Activated CD4-positive, alpha-beta memory T cell treated with anti-CD3 and anti-CD28 coated beads, Interleukin-2, amount 10 ng/mL, durations not matched to agents 7 days and 5 days (primary cell): Measurements from ENCODE around the gene ZNF3. TPM values are rescaled to one million over a fixed set of nuclear protein-coding genes. Genes with fewer than 3 reads are reported as not detected.

Experiments
- CTCF ChIA-PET: fragments of 350-600 bp; sonication (Branson Sonifier 250); formaldehyde crosslinking; loops from one replicate; lab custom pipeline; 2021; ENCODE audit warnings: antibody characterized with exemption, inconsistent platforms; lab: Charles Lee
- POLR2A ChIA-PET: fragments of 350-600 bp; sonication (Branson Sonifier 250); formaldehyde crosslinking; loops from one replicate; lab custom pipeline; 2021; ENCODE audit warnings: antibody characterized with exemption; lab: Charles Lee
- DNase-seq: peaks from one replicate; pipeline ENCODE4 v3.0.0-alpha.2; 2020
- H3K27ac Mint-ChIP-seq: one replicate; pipeline ENCODE4 v1.8.0; 2021; ENCODE audit warnings: mild to moderate bottlenecking, mixed read lengths
- H3K27me3 Mint-ChIP-seq: one replicate; pipeline ENCODE4 v1.8.0; 2021; ENCODE audit warnings: mixed read lengths
- H3K36me3 Mint-ChIP-seq: one replicate; pipeline ENCODE4 v1.8.0; 2021; ENCODE audit warnings: low read depth, mixed read lengths
- H3K4me1 Mint-ChIP-seq: one replicate; pipeline ENCODE4 v1.8.0; 2021; ENCODE audit warnings: mixed read lengths
- H3K4me3 Mint-ChIP-seq: one replicate; pipeline ENCODE4 v1.8.0; 2021; ENCODE audit warnings: mild to moderate bottlenecking, mixed read lengths
- H3K9me3 Mint-ChIP-seq: one replicate; pipeline ENCODE4 v1.8.0; 2021; ENCODE audit warnings: mixed read lengths
- total RNA-seq, 2 experiments: library from RNA; stranded (reverse); gene quantifications; one replicate each; pipeline ENCODE4 v1.2.3, GENCODE V29; 2021

ZNF3 gene
- total RNA-seq, 2 experiments from 2014 or later = 21.1 to 22.1 TPM

GRCh38 chr7:100080907-100081534 lies 502 bp downstream of the ZNF3 start:
- ChIA-PET CTCF (interaction anchor here (0.7 kb wide), 1 partner anchor 10 kb away, joined by 3 read pairs; no protein-coding TSS in a partner anchor), POLR2A (interaction anchor here (1.3 to 11.1 kb wide), 4 partner anchors 20 to 162 kb away, joined by 7 to 169 read pairs (median 12); partner anchors contain the start of genes AP4M1, MBLAC1, MCM7 and TRIM4)
- Mint-ChIP-seq H3K4me1 (peaks cover 33% of the 10 kb centered on the region), H3K27me3 (peaks cover 3% of the 10 kb centered on the region), H3K36me3 (peaks cover 37% of the 10 kb centered on the region), H3K27ac (peak overlapping the region; percentile 79), H3K9me3 (no peaks in the 10 kb centered on the region), H3K4me3 (peak overlapping the region; percentile 81)
- DNase-seq = no peak

GRCh38 chr7:100079024-100079560 lies 2.4 kb downstream of the ZNF3 start:
- peaks cover 33% of the 10 kb centered on the region for H3K4me1 Mint-ChIP-seq
- no peak for DNase-seq
- peaks cover 56% of the 10 kb centered on the region for H3K36me3 Mint-ChIP-seq
- H3K27ac Mint-ChIP-seq = no peak overlapping the region
- H3K27me3 Mint-ChIP-seq = peaks cover 3% of the 10 kb centered on the region
- CTCF ChIA-PET = no interaction called here
- POLR2A ChIA-PET = interaction anchor here (1.0 kb wide), 1 partner anchor 64 kb away, joined by 3 read pairs; the partner anchor contains the start of gene ZKSCAN1
- peak overlapping the region; percentile 6 for H3K4me3 Mint-ChIP-seq
- peaks cover 10% of the 10 kb centered on the region for H3K9me3 Mint-ChIP-seq

DNA sequence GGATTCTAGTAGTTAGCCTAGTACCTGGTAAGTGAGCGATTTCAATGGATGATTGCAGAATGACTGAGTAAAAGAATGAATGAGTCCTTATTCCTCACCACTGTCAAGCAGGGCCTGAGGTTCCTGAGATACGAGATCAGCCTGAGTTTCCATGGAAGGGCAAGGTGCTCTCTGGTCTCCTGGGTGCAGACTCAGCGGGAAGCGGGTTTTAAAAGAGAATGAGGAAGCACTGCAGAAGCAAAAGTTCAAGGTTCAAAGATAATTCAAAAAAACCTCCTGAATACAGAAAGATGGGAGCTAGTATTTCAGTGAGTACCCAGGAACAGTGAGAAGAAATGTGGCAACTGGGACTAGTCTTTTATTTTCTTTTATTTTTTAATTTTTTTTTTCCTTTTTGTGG lies 4.3 kb downstream of the ZNF3 start:
- CTCF ChIA-PET = interaction anchor here (0.6 kb wide), 1 partner anchor 8 kb away, joined by 3 read pairs; no protein-coding TSS in a partner anchor
- no peaks in the 10 kb centered on the region for H3K27me3 Mint-ChIP-seq
- H3K36me3 Mint-ChIP-seq = peaks cover 75% of the 10 kb centered on the region
- peaks cover 21% of the 10 kb centered on the region for H3K9me3 Mint-ChIP-seq
- H3K27ac Mint-ChIP-seq = no peak overlapping the region
- no peak overlapping the region for H3K4me3 Mint-ChIP-seq
- peaks cover 26% of the 10 kb centered on the region for H3K4me1 Mint-ChIP-seq
- POLR2A ChIA-PET = no interaction called here
- no peak for DNase-seq

DNA sequence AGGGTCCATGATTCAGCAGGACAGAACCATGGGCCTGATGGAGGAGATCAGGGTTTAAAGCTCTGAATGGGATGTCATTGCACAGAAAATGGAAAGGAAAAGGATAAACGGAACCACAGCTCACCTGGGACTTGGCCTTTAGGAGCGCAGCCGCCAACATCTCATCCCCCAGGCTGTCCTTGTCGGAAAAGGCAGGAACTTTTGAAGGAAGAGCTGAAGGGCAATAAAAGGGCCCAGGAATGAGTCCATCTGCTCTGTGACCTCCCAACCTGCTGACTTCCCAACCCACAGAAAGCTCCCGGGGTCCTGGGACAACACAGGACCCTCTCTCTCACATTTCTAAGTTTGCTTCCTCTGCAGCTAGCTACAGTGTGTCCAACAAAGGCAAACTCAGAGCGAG lies 6.1 kb downstream of the ZNF3 start:
- ChIA-PET POLR2A (interaction anchor here (1.0 to 1.1 kb wide), 2 partner anchors 13 to 157 kb away, joined by 3 to 4 read pairs; partner anchors contain the start of gene COPS6), CTCF (interaction anchor here (1.2 kb wide), 1 partner anchor 82 kb away, joined by 3 read pairs; no protein-coding TSS in a partner anchor)
- H3K4me3 Mint-ChIP-seq = no peak overlapping the region
- peaks cover 39% of the 10 kb centered on the region for H3K9me3 Mint-ChIP-seq
- H3K36me3 Mint-ChIP-seq = peaks cover 87% of the 10 kb centered on the region
- H3K4me1 Mint-ChIP-seq = peaks cover 15% of the 10 kb centered on the region
- H3K27me3 Mint-ChIP-seq = no peaks in the 10 kb centered on the region
- no peak for DNase-seq
- H3K27ac Mint-ChIP-seq = no peak overlapping the region

GRCh38 chr7:100074841-100075240 lies 6.7 kb downstream of the ZNF3 start:
- peaks cover 11% of the 10 kb centered on the region for H3K4me1 Mint-ChIP-seq
- ChIA-PET POLR2A (interaction anchor here (1.0 to 1.1 kb wide), 2 partner anchors 14 to 156 kb away, joined by 3 to 4 read pairs; partner anchors contain the start of gene COPS6), CTCF (interaction anchor here (1.2 kb wide), 1 partner anchor 81 kb away, joined by 3 read pairs; no protein-coding TSS in a partner anchor)

GRCh38 chr7:100072462-100072861 lies 9.1 kb downstream of the ZNF3 start:
- H3K9me3 Mint-ChIP-seq = peaks cover 45% of the 10 kb centered on the region
- CTCF ChIA-PET = no interaction called here
- no peak for DNase-seq
- peaks cover 87% of the 10 kb centered on the region for H3K36me3 Mint-ChIP-seq
- no peak overlapping the region for H3K27ac Mint-ChIP-seq
- H3K4me1 Mint-ChIP-seq = peaks cover 2% of the 10 kb centered on the region
- no peaks in the 10 kb centered on the region for H3K27me3 Mint-ChIP-seq
- POLR2A ChIA-PET = interaction anchor here (1.9 kb wide), 1 partner anchor 57 kb away, joined by 6 read pairs; the partner anchor contains the start of gene ZKSCAN1
- H3K4me3 Mint-ChIP-seq = no peak overlapping the region

More at GRCh38 chr7:100074841-100075240, 6.7 kb downstream of the ZNF3 start:
- H3K4me3 Mint-ChIP-seq = no peak overlapping the region
- H3K36me3 Mint-ChIP-seq = peaks cover 89% of the 10 kb centered on the region
- H3K27me3 Mint-ChIP-seq = no peaks in the 10 kb centered on the region
- no peak overlapping the region for H3K27ac Mint-ChIP-seq
- no peak for DNase-seq
- peaks cover 42% of the 10 kb centered on the region for H3K9me3 Mint-ChIP-seq

DNA sequence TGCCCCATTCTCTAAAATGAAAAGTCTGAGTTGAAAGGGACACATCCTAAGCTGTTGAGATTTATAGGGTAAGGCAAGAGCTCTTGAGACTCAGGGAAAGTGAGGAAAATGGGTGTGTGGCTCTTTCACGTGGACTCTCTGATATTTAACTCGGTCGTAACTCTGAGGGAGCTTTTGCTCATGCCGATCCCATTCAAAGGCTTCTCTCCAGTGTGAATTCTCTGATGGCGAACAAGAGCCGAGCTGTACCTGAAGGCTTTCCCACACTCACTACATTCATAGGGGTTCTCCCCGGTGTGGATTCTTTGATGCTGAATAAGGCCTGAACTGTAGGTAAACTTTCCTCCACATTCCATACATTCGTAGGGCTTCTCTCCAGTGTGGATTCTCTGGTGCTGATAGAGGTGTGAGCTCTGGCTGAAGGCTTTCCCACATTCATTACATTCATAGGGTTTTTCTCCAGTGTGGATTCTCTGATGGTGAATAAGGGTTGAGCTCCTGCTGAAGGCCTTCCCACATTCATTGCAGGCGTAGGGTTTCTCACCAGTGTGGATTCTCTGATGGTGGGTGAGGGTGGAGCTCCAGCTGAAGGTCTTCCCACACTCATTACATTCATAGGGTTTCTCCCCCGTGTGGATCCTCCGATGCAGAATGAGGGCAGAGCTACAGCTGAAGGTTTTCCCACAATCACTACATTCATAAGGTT lies 10.4 kb downstream of the ZNF3 start:
- Mint-ChIP-seq H3K4me1 (no peaks in the 10 kb centered on the region), H3K4me3 (no peak overlapping the region), H3K27me3 (no peaks in the 10 kb centered on the region), H3K27ac (no peak overlapping the region), H3K9me3 (peaks cover 45% of the 10 kb centered on the region), H3K36me3 (peaks cover 81% of the 10 kb centered on the region)
- POLR2A ChIA-PET = interaction anchor here (1.0 to 1.9 kb wide), 4 partner anchors 11 to 56 kb away, joined by 3 to 6 read pairs (median 4); partner anchors contain the start of genes ZKSCAN1 and ZSCAN21
- CTCF ChIA-PET = interaction anchor here (0.6 to 1.0 kb wide), 2 partner anchors 10 to 21 kb away, joined by 3 read pairs; partner anchors contain the start of gene ZSCAN21
- DNase-seq = no peak

DNA sequence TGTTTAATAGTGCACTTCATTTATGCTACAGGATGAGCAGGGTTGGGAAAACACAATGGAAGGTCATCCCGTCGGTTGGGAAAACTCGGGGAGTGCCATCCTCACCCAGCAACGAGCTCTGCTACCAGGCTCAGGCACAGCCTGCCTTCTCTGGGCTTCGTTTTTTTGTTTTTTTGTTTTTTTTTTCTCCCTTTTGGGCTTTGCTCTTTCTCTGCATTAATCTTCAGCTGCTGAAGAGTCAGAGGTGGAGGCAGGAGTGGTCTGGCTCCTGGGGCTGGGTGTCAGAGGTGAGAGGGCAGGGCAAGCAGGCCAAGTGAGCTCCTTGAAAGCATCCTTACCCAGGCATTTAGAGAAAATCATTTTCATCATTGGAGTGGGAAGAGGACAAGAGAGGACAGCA lies 11.5 kb downstream of the ZNF3 start:
- Mint-ChIP-seq H3K4me1 (no peaks in the 10 kb centered on the region), H3K9me3 (peaks cover 39% of the 10 kb centered on the region), H3K36me3 (peaks cover 76% of the 10 kb centered on the region), H3K27me3 (no peaks in the 10 kb centered on the region), H3K4me3 (no peak overlapping the region), H3K27ac (no peak overlapping the region)
- ChIA-PET POLR2A (interaction anchor here (1.0 to 1.6 kb wide), 2 partner anchors 12 to 20 kb away, joined by 3 to 4 read pairs; partner anchors contain the start of gene ZSCAN21), CTCF (interaction anchor here (0.7 kb wide), 1 partner anchor 41 kb away, joined by 3 read pairs; no protein-coding TSS in a partner anchor)
- no peak for DNase-seq

DNA sequence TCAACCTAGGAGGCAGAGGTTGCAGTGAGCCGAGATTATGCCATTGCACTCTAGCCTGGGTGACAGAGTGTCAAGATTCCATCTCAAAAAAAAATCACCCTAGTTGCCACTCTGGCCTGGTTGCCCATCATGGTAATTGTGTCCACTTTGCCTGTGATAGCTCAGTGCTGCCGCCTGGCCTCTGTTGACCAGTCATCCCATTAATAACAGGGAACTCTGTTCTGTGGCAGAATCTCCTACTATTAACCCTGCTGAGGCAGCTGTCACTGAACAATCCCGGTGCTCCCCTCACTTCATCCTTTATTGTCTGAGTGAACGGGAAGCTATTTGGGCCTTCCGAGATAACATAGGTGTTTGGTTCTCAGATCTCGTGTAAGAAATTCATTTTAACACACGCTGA lies 14.6 kb downstream of the ZNF3 start:
- ChIA-PET POLR2A (interaction anchor here (1.1 kb wide), 1 partner anchor 17 kb away, joined by 4 read pairs; the partner anchor contains the start of gene ZSCAN21), CTCF (no interaction called here)
- DNase-seq = no peak
- H3K4me3 Mint-ChIP-seq = no peak overlapping the region
- H3K27me3 Mint-ChIP-seq = no peaks in the 10 kb centered on the region
- H3K27ac Mint-ChIP-seq = no peak overlapping the region
- no peaks in the 10 kb centered on the region for H3K4me1 Mint-ChIP-seq
- H3K9me3 Mint-ChIP-seq = peaks cover 22% of the 10 kb centered on the region
- H3K36me3 Mint-ChIP-seq = peaks cover 59% of the 10 kb centered on the region

DNA sequence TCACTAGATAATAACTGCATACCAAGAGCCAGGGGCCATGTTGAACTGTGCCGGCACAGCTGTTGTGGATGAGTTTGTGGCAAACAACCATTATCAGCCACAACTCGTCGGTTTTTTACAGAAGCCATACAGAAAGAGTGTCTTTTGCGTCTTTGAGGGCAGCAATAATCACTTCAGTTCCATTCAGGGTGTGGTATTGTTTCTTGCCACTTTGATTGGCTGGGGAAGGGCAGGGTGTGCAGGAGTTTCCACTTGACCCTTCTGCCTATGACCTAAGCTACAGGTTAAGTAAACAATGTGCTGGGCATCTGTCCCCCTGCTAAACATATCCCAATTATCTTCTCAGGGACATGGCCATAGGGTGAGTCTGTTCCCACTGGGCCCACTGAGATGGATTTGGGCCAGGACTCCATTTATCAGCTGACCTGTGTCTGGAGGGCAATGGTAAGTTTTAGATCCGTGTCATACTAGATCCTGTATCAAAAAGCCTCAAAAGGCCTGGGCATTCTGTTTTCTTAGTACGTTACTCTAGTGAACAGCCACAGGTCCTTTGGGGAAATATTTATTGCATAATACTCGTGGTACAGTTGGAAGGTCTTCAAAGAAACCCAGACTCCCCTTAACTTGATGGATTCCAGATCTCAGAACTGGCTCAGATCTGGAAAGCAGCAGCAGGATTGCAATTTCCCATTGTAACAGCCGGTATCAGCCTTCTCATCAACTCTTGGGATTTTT lies 15.9 kb downstream of the ZNF3 start:
- Mint-ChIP-seq H3K9me3 (peaks cover 8% of the 10 kb centered on the region), H3K27me3 (no peaks in the 10 kb centered on the region), H3K4me1 (no peaks in the 10 kb centered on the region), H3K4me3 (no peak overlapping the region), H3K27ac (no peak overlapping the region), H3K36me3 (peaks cover 53% of the 10 kb centered on the region)
- DNase-seq = no peak
- ChIA-PET POLR2A (no interaction called here), CTCF (no interaction called here)

DNA sequence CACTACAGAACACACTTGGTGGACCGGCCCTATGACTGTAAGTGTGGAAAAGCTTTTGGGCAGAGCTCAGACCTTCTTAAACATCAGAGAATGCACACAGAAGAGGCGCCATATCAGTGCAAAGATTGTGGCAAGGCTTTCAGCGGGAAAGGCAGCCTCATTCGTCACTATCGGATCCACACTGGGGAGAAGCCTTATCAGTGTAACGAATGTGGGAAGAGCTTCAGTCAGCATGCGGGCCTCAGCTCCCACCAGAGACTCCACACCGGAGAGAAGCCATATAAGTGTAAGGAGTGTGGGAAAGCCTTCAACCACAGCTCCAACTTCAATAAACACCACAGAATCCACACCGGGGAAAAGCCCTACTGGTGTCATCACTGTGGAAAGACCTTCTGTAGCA lies 17.4 kb downstream of the ZNF3 start:
- no peak overlapping the region for H3K4me3 Mint-ChIP-seq
- CTCF ChIA-PET = interaction anchor here (0.6 kb wide), 1 partner anchor 431 kb away, joined by 3 read pairs; no protein-coding TSS in a partner anchor
- H3K27ac Mint-ChIP-seq = no peak overlapping the region
- DNase-seq = no peak
- H3K27me3 Mint-ChIP-seq = no peaks in the 10 kb centered on the region
- H3K4me1 Mint-ChIP-seq = no peaks in the 10 kb centered on the region
- POLR2A ChIA-PET = interaction anchor here (1.1 kb wide), 1 partner anchor 49 kb away, joined by 3 read pairs; the partner anchor contains the start of gene ZKSCAN1
- H3K9me3 Mint-ChIP-seq = peaks cover 3% of the 10 kb centered on the region
- peaks cover 47% of the 10 kb centered on the region for H3K36me3 Mint-ChIP-seq

DNA sequence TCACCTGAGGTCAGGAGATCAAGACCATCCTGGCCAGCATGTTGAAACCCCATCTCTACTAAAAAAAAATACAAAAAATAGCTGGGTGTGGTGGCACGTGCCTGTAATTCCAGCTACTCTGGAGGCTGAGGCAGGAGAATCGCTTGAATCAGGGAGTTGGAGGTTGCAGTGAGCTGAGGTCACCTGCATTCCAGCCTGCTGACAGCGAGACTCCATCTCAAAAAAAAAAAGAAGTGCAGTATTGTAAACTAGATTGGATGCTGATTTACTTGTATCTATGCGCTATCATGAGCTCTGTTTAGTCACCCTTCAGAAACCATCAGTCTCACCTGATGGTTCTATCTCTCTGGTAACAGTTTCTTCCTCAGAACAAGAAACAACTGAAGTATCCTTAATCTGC lies 18.1 kb downstream of the ZNF3 start:
- Mint-ChIP-seq H3K27me3 (no peaks in the 10 kb centered on the region), H3K36me3 (peaks cover 51% of the 10 kb centered on the region), H3K4me1 (no peaks in the 10 kb centered on the region), H3K9me3 (peaks cover 3% of the 10 kb centered on the region), H3K27ac (no peak overlapping the region), H3K4me3 (no peak overlapping the region)
- POLR2A ChIA-PET = interaction anchor here (1.1 kb wide), 1 partner anchor 48 kb away, joined by 3 read pairs; the partner anchor contains the start of gene ZKSCAN1
- DNase-seq = no peak
- CTCF ChIA-PET = interaction anchor here (1.1 kb wide), 1 partner anchor 73 kb away, joined by 5 read pairs; no protein-coding TSS in a partner anchor
